ENCODE results near the gene ACAN. TPM values are rescaled to one million over a fixed set of nuclear protein-coding genes. Genes with fewer than 3 reads are reported as not detected.

Gene ACAN
- total and polyA plus RNA-seq, 10 of the 15 experiments (the other 5 are each of a cell fraction or from before 2014, with no cell fraction given), result not detected

GRCh38 chr15:88864861-88865497, 61.7 kb downstream of the ACAN start:
- 11% methylated on average over 4 of the region's 4 CpGs for WGBS (ENCODE audit: insufficient coverage, insufficient replicate concordance, low lambda C conversion rate, missing lambda C conversion rate)
- H3K4me3 ChIP-seq, result no peak overlapping the region
- SMC1A ChIA-PET (ENCODE audit: uncharacterized antibody, unreplicated experiment), result no interaction called here
- no peak for DNase-seq (ENCODE audit: low read depth, low spot score)
- RAD21 ChIA-PET (ENCODE audit: unreplicated experiment), result no interaction called here
- POLR2A ChIA-PET, result no interaction called here
- CTCF ChIA-PET, result no interaction called here
- H3K4me2 ChIP-seq (ENCODE audit: control insufficient read depth, insufficient read depth), result no peak overlapping the region
- ATAC-seq, result no peak
- FAIRE-seq, result peak; percentile 23
- no peaks in the 10 kb centered on the region for H3K4me1 ChIP-seq (ENCODE audit: control insufficient read depth, insufficient read depth, low read length)
- TF ChIP-seq GATAD2B (conservative IDR thresholded peaks at IDR 0.05; ENCODE audit: low read depth) (no peak), NBN (IDR thresholded peaks at IDR 0.05) (no peak), STAT1 (conservative IDR thresholded peaks at IDR 0.05) (no peak)
- in situ Hi-C loops (cut with MboI), result no loop called here
- intact Hi-C loops (cut with micrococcal nuclease; ENCODE audit: unreplicated experiment), result no loop called here
- H3K36me3 ChIP-seq (ENCODE audit: control insufficient read depth in 2 of 2, insufficient read depth in 2 of 2, low read length in 1 of 2), result no peaks in the 10 kb centered on the region
- no TSS peak for BruUV-seq (replicated peaks)
- no peaks in the 10 kb centered on the region for H3K79me2 ChIP-seq (ENCODE audit: control insufficient read depth, insufficient read depth, low read length)
- no peaks in the 10 kb centered on the region for H4K20me1 ChIP-seq (ENCODE audit: control insufficient read depth, insufficient read depth)
- no peaks in the 10 kb centered on the region for H3K9me3 ChIP-seq (replicated peaks; ENCODE audit: control insufficient read depth, insufficient read depth, low read length)
- no peak overlapping the region for H3K9ac ChIP-seq (ENCODE audit: control insufficient read depth, insufficient read depth, low read length)
- H3K27me3 ChIP-seq (replicated peaks in 1 of 2; ENCODE audit: control insufficient read depth in 2 of 2, insufficient read depth in 2 of 2, low read length in 1 of 2), result no peaks in the 10 kb centered on the region; a peak in 2 of 4 replicates
- H3K27ac ChIP-seq (ENCODE audit: control insufficient read depth, insufficient read depth), result no peak overlapping the region
- no peak overlapping the region for H2AFZ ChIP-seq (ENCODE audit: control insufficient read depth, low read depth, low read length)

- no peak overlapping the region for H3K9ac ChIP-seq (ENCODE audit: control insufficient read depth, insufficient read depth, low read length)
- WGBS (ENCODE audit: insufficient coverage, insufficient replicate concordance, low lambda C conversion rate, missing lambda C conversion rate), result 0% methylated on average over 6 of the region's 6 CpGs
- H3K4me2 ChIP-seq (ENCODE audit: control insufficient read depth, insufficient read depth), result no peak overlapping the region
- SMC1A ChIA-PET (ENCODE audit: uncharacterized antibody, unreplicated experiment), result no interaction called here
- no peak overlapping the region for H2AFZ ChIP-seq (ENCODE audit: control insufficient read depth, low read depth, low read length)
- H3K27me3 ChIP-seq (replicated peaks in 1 of 2; ENCODE audit: control insufficient read depth in 2 of 2, insufficient read depth in 2 of 2, low read length in 1 of 2), result no peaks in the 10 kb centered on the region; a peak in 2 of 4 replicates
- CTCF ChIA-PET, result no interaction called here
- H3K79me2 ChIP-seq (ENCODE audit: control insufficient read depth, insufficient read depth, low read length), result no peaks in the 10 kb centered on the region
- no peaks in the 10 kb centered on the region for H4K20me1 ChIP-seq (ENCODE audit: control insufficient read depth, insufficient read depth)
- H3K4me1 ChIP-seq (ENCODE audit: control insufficient read depth, insufficient read depth, low read length), result no peaks in the 10 kb centered on the region
- in situ Hi-C loops (cut with MboI) (no loop called here), intact Hi-C loops (cut with micrococcal nuclease; ENCODE audit: unreplicated experiment) (no loop called here)
- H3K4me3 ChIP-seq, result no peak overlapping the region
- ATAC-seq, result no peak
- no peak for FAIRE-seq
- H3K9me3 ChIP-seq (replicated peaks; ENCODE audit: control insufficient read depth, insufficient read depth, low read length), result no peaks in the 10 kb centered on the region
- POLR2A ChIA-PET, result no interaction called here
- BruUV-seq (replicated peaks), result no TSS peak
- H3K27ac ChIP-seq (ENCODE audit: control insufficient read depth, insufficient read depth), result no peak overlapping the region
- no peaks in the 10 kb centered on the region for H3K36me3 ChIP-seq (ENCODE audit: control insufficient read depth in 2 of 2, insufficient read depth in 2 of 2, low read length in 1 of 2)
- RAD21 ChIA-PET (ENCODE audit: unreplicated experiment), result no interaction called here
- DNase-seq (ENCODE audit: low read depth, low spot score), result no peak
- TF ChIP-seq SREBF2 (IDR thresholded peaks at IDR 0.05; ENCODE audit: low read length), result no peak
- TF ChIP-seq SMAD1 (IDR thresholded peaks at IDR 0.05; ENCODE audit: low read depth, partially characterized antibody), result no peak
- TF ChIP-seq HDAC2 (IDR thresholded peaks at IDR 0.05), result no peak
- TF ChIP-seq BACH1 (IDR thresholded peaks at IDR 0.05; ENCODE audit: borderline replicate concordance), result no peak
- no peak for TF ChIP-seq USF2 (IDR thresholded peaks at IDR 0.05; ENCODE audit: borderline replicate concordance, low read depth, low read length)
- no peak for TF ChIP-seq EGR1 (IDR thresholded peaks at IDR 0.05; ENCODE audit: borderline replicate concordance in 1 of 2, low read depth in 2 of 2, low read length in 2 of 2)
- TF ChIP-seq ZBTB11 (CRISPR knock-in tag; IDR thresholded peaks at IDR 0.05), result no peak
- TF ChIP-seq ATF7 (IDR thresholded peaks at IDR 0.05; ENCODE audit: low read depth), result no peak
- no peak for TF ChIP-seq JUNB (IDR thresholded peaks at IDR 0.05)
Observed at GRCh38 chr15:88865498-88866099, 62.4 kb downstream of the ACAN start.

All from GM12878 (cell line).